Right lung (tissue), 5 donors: Measurements from ENCODE around the gene DEF6. TPM values are rescaled to one million over a fixed set of nuclear protein-coding genes. Genes with fewer than 3 reads are reported as not detected.
"Not testable (repeated sequence)": the region's sequence is repeated elsewhere in the genome, so short reads cannot be mapped to it uniquely, and the experiment has no call there.

Source experiments
- DNase-seq, 2 donors: peaks; one replicate each; pipeline ENCODE4 v3.0.0-alpha.2; 2013
- polyA plus RNA-seq, 5 donors: library from polyadenylated mRNA; unstranded; fragments of 120-200 nt; gene quantifications; one replicate each; pipeline versions ENCODE4 v1.2.1 to v1.2.3, GENCODE V29; 2013; ENCODE audit warnings: inconsistent platforms in 1 of 5, low replicate concordance in 1 of 5; ENCODE audit not compliant: insufficient read length in 5 of 5, insufficient read depth in 1 of 5

Gene DEF6
- polyA plus RNA-seq, 5 donors, result 6.4 to 10.4 (median 7.0) TPM

GRCh38 chr6:35309611-35310264 is 12.1 kb downstream of the DEF6 start:
- no peak for DNase-seq

- no peak for DNase-seq
These were observed 12.7 kb downstream of the DEF6 start for GRCh38 chr6:35310265-35310831.

- DNase-seq, result no peak
These were observed 13.9 kb downstream of the DEF6 start for GRCh38 chr6:35311390-35312075.

- no peak for DNase-seq
These were observed 14.6 kb downstream of the DEF6 start for GRCh38 chr6:35312076-35312800.

DNA sequence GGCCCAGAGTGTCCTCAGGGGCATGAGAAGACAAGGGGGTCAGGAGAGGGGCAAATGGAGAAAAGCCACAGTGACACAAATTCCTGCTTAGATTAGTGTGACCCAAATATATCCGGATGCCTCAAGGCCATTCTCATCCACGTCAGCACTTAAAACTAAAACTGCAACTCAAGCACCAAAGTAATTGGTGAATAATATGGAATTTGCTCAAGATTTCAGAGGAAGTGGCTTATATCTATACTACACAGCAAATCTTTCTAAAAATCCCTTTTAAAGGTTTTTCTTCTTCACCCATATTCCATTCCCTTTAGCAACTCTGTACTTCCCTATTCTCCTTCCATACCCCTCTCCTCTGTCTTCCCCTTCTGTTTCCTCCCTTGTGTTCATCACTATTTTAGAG is 15.2 kb downstream of the DEF6 start:
- DNase-seq, result no peak

DNA sequence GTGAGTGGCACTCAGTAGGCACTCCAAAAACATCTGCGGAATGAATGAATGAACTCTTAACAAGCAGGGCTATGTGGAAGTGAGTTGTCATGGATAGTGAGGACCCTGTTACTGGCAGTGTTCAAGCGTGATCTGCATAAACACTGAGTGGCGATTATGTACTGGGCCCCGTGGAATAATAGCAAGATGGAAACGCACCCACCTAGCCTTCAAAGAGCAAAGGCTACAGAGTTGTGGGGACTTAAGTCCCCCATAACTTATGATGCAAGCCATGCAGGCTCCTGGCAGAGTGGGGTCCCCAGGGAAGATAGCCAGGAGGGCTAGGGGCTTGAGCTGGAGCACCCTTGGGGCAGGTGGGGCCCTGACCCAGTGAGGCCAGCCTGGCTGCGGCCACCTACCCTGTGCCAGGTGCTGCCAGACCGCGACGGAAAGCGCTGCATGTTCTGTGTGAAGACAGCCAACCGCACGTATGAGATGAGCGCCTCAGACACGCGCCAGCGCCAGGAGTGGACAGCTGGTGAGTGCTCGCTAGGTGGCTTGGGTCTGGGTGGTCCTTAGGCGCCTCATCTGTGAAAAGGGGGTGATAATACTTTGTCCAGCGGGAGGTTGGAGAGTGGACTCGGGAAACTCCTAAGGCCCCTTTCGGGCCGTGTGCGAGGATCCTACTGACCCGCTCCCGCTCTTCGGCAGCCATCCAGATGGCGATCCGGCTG is 20.0 kb downstream of the DEF6 start:
- no peak for DNase-seq

DNA sequence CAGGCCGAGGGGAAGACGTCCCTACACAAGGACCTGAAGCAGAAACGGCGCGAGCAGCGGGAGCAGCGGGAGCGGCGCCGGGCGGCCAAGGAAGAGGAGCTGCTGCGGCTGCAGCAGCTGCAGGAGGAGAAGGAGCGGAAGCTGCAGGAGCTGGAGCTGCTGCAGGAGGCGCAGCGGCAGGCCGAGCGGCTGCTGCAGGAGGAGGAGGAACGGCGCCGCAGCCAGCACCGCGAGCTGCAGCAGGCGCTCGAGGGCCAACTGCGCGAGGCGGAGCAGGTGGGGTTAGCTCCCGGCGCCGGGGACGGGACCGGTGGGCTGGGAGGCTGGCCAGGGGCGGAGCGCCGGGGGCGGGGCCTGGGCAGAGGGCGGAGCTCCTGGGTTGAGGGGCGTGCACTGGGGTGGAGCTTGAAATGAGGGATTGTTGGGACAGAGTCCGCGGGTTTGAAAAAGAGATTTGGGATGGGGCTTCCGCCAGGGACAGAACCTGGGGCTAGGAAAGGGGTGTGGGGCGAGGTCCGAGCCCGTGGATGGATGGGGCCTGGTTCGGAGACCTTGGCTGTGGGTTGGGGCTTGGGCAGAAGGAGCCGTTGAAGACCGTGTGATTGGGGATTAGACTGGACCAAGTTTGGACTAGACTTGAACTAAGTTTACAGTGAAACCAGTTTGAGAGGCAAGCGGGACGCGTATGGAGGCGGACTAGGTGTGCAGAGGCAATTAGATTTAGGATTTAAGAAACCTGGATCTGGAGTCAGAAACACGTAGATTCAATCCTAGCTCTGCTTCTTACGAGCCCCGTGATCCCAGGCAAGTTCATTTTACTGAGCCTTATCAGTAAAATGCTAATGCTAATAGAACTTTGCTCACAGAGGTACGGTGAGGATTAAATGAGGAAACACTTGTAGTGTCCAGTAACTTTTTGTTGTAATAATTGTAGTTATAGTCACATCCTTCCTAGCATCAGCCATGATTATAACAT is 20.9 kb downstream of the DEF6 start:
- peak; percentile 73 to 77 for DNase-seq

DNA sequence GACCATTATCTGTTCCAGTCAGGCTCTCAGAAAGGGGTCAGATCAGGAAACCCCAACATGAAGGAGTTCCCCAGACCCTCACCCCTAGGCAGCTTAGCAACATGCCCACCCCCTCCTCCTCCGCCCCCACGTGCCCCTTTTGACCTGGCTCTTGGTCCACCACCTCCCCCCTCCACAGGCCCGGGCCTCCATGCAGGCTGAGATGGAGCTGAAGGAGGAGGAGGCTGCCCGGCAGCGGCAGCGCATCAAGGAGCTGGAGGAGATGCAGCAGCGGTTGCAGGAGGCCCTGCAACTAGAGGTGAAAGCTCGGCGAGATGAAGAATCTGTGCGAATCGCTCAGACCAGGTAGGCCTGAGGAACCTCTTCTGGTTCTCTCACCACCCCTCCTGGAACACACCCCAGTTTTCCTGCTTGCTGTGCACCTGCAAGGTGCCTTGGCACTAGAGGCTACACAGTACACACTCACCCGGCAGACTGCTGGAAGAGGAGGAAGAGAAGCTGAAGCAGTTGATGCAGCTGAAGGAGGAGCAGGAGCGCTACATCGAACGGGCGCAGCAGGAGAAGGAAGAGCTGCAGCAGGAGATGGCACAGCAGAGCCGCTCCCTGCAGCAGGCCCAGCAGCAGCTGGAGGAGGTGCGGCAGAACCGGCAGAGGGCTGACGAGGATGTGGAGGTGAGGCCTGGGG is 21.9 kb downstream of the DEF6 start:
- DNase-seq, result no peak

DNA sequence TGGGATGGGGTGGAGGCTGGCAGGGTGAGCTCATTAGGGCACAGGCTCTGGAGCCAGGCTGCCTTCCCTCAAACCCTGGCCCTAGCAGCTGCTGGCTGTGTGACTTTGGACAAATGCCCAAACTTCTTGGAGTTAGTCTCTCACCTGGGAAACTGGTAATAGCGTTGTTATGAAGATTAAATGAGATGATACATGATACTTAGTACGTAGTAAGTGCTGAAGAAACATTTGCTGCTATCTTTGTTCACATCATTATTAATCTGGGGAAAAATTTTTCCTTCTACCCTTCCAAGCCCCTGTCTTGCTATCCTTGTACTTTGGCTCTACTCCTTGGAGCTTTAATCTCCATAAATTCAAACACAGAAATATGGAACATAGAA is 22.4 kb downstream of the DEF6 start:
- DNase-seq, result no peak

DNA sequence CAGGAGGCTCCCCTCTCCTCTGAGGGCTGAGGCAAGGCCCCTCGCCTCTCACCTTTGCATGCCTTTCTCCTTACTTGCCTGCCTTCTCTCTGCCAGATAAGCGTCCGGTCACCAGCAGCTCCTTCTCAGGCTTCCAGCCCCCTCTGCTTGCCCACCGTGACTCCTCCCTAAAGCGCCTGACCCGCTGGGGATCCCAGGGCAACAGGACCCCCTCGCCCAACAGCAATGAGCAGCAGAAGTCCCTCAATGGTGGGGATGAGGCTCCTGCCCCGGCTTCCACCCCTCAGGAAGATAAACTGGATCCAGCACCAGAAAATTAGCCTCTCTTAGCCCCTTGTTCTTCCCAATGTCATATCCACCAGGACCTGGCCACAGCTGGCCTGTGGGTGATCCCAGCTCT is 23.5 kb downstream of the DEF6 start:
- no peak for DNase-seq

GRCh38 chr6:35327349-35328027 is 29.9 kb downstream of the DEF6 start:
- DNase-seq, result no peak

DNA sequence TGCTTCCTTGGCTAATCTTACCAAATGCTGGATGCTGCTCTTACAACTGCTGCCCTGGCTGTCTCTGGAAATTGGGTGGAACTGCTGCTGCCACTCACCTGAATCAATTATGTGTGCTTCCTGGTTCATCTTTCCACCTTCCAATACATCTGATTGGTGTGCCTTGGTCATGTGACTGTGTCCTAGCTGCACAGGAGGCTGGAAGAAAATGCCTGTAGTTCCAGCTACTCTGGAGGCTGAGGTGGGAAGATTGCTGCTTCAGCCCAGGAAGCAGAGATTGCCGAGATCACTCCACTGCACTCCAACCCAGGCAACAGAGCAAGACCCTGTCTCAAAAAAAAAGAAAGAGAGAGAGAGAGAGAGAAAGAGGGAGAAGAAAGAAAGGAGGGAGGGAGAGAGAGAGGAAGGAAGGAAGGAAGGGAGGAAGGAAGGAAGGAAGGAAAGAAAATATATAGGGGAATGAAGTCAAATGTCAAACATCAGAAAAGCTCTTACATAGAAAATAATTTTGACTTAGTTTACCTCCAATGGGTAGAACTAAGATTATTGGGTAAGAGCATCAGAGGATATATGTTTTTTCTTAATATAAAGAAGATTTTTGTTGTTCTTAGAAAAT is 30.6 kb downstream of the DEF6 start:
- DNase-seq, result no peak

DNA sequence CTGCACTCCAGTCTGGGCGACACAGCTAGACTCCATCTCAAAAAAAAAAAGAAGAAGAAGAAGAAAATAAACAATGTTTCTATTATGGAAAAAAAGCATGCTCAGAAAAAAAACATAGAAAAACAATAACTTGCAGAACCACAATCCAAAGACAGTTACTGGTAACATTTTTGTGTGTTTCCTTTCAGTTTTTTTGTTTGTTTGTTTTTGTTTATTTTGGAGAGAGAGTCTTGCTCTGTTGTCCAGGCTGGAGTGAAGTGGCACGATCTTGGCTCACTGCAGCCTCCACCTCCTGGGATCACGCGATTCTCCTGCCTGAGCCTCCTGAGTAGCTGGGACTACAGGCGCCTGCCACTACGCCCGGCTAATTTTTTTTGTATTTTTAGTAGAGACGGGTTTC is 31.3 kb downstream of the DEF6 start:
- not testable (repeated sequence) for DNase-seq

DNA sequence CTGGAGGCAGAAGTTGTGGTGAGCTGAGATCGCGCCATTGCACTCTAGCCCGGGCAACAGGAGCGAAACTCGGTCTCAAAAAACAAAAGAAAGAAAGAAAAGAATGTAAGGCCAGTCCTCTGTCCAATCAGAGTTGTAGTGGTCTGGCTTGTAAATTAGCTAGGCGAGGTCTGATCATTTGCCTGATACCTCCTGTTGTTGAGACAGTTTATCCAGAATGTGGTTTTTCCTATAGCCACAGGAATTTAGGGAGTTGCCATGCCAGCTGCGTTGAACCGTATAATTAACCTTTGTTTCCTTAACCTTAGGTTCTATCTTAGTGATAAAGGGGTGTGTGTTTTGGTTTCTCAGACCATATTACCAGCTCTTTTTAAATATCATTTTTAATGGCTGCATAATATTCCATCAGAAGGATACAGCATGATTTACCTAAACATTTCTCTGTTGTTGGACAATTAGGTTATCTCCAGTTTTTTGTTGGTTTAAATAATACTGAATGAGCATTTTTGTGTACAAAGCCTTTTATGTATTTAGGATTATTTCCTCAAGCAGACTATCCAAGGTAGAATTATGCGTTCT is 33.0 kb downstream of the DEF6 start:
- no peak for DNase-seq

GRCh38 chr6:35332074-35332887 is 34.7 kb downstream of the DEF6 start:
- not testable (repeated sequence) for DNase-seq

DNA sequence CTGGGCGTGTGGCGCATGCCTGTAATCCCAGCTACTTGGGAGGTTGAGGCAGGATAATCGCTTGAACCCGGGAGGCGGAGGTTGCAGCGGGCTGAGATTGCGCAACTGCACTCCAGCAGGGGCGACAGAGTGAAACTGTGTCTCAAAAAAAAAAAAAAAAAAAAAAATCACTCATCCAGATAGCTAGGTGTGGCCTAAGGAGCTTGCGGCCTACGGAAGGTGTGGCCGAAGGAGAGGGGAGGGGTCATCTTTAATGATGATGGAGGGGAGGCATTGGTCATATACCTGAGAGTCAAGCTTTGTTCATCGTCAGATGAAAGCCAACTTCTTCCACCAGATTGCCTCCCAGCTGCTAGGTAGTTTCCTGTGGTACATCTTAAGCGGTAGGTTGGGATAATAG is 43.9 kb downstream of the DEF6 start:
- DNase-seq, result no peak

DNA sequence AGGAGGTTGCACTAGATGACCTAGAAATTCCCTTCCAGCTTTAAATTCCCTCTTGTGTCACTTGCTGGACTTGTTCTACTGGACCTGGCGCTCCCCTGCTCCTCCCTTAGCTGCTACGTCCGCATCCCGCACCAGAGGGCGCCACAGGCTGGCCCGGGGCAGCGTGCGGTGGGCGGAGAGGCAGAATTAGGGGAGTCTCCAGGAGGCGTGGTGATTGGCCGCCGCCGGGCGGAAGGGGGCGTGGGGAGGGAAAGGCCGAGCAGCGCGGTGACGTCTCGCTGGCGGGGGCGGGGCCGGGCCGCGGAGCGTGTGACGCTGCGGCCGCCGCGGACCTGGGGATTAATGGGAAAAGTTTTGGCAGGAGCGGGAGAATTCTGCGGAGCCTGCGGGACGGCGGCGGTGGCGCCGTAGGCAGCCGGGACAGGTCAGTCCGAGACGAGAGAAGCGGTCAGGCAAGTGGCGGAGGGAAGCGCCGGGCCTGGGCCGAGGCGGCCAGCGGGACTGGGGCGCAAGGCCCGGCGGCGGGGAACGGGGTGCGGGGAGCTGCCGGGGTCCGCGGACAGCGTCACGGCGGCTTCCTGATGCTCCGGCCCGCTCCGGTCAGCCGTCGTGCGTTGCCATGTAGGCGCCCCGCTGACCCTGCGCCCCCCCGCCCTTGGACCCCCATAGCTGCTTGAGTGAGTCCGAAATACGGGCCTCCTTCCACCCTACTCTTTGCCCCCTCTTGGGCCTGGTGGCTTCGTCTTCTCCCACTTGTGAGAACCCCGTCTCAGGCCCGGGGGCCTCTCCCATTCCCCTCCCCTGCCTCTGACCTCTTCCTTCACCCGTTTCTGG is 44.9 kb downstream of the DEF6 start, which contains the start of gene PPARD:
Gene PPARD (plus strand): TSS at position 301 of the 834 bp plus-strand sequence. CDS start 68,530 bp downstream, outside the sequence.
- DNase-seq, result peak; percentile 98
